CD4-positive, CD25-positive, alpha-beta regulatory T cell (primary cell): ENCODE data around the gene B4GALT2. TPM values are rescaled to one million over a fixed set of nuclear protein-coding genes. Genes with fewer than 3 reads are reported as not detected.

Source experiments
- ATAC-seq, 2 donors: fragments of 150-1000 bp; cut with Tn5 transposase; one replicate each; pipeline ENCODE4 v1.10.0; 2021; ENCODE audit warnings: low read depth in 2 of 2, moderate number of reproducible peaks in 2 of 2, moderate library complexity in 1 of 2
- DNase-seq, 3 donors: peaks; one replicate each; pipeline versions ENCODE4 v3.0.0 to v3.0.0-alpha.2; 2012 to 2022; ENCODE audit warnings: mixed read lengths in 1 of 3
- H3K27ac ChIP-seq: one replicate; pipeline ENCODE4 v1.7.0; 2013; ENCODE audit warnings: mild to moderate bottlenecking, low read length; ENCODE audit not compliant: insufficient read depth, poor library complexity, severe bottlenecking
- H3K27me3 ChIP-seq: one replicate; pipeline ENCODE4 v1.7.0; 2013; ENCODE audit warnings: low read length; ENCODE audit not compliant: control insufficient read depth, insufficient read depth
- H3K36me3 ChIP-seq: one replicate; pipeline ENCODE4 v1.7.0; 2013; ENCODE audit warnings: mild to moderate bottlenecking, low read length, moderate library complexity; ENCODE audit not compliant: control insufficient read depth, insufficient read depth
- H3K4me1 ChIP-seq: 2 replicates; pipeline ENCODE4 v1.7.0; 2013; ENCODE audit warnings: mild to moderate bottlenecking, low read length; ENCODE audit not compliant: insufficient read depth, control insufficient read depth, poor library complexity, severe bottlenecking
- H3K4me3 ChIP-seq: one replicate; pipeline ENCODE4 v1.7.0; 2013; ENCODE audit warnings: low read depth, mild to moderate bottlenecking, low read length, moderate library complexity
- H3K9me3 ChIP-seq, 2 experiments: 1 replicate in 1 of 2; 2 replicates in 1 of 2; pipeline ENCODE4 v1.7.0; 2013; ENCODE audit warnings: low read length in 2 of 2, mild to moderate bottlenecking in 1 of 2, moderate library complexity in 1 of 2; ENCODE audit not compliant: control insufficient read depth in 2 of 2
- H3K27ac Mint-ChIP-seq, 3 donors: one replicate each; pipeline ENCODE4 v1.8.0; 2020 to 2022; ENCODE audit warnings: mild to moderate bottlenecking in 3 of 3, mixed read lengths in 3 of 3, moderate library complexity in 2 of 3
- H3K27me3 Mint-ChIP-seq: one replicate; pipeline ENCODE4 v1.8.0; 2022; ENCODE audit warnings: mild to moderate bottlenecking, mixed read lengths
- H3K36me3 Mint-ChIP-seq: one replicate; pipeline ENCODE4 v1.8.0; 2020; ENCODE audit warnings: mixed read lengths
- H3K4me1 Mint-ChIP-seq, 4 donors: one replicate each; pipeline ENCODE4 v1.8.0; 2020 to 2022; ENCODE audit warnings: mixed read lengths in 4 of 4, mild to moderate bottlenecking in 1 of 4
- H3K4me3 Mint-ChIP-seq, 4 donors: one replicate each; pipeline ENCODE4 v1.8.0; 2020 to 2022; ENCODE audit warnings: mild to moderate bottlenecking in 4 of 4, mixed read lengths in 4 of 4, moderate library complexity in 3 of 4
- H3K9me3 Mint-ChIP-seq, 7 donors: one replicate each; pipeline ENCODE4 v1.8.0; 2020 to 2022; ENCODE audit warnings: mixed read lengths in 7 of 7, mild to moderate bottlenecking in 3 of 7, moderate library complexity in 2 of 7
- polyA plus RNA-seq, 4 donors: library from polyadenylated mRNA; unstranded; fragments of 300-500 nt; fragmentation: Illumina TruSeq; gene quantifications; one replicate each; pipeline ENCODE4 v1.2.3, GENCODE V29; 2021
- total RNA-seq: library from RNA; stranded (reverse); gene quantifications from one replicate; pipeline ENCODE4 v1.2.3, GENCODE V29; 2022

The B4GALT2 gene
- total RNA-seq (0.54 TPM), polyA plus RNA-seq (under 1 TPM; 0.20 to 0.86 (median 0.32) TPM)

- DNase-seq (peak in 1 of 3 donors; percentile 20), ATAC-seq (no peak)
- Histone ChIP-seq H3K9me3 (no peaks in the 10 kb centered on the region), H3K4me1 (peaks cover 42% of the 10 kb centered on the region), H3K27me3 (no peaks in the 10 kb centered on the region), H3K27ac (no peak within 1 kb of the TSS), H3K4me3 (peak within 1 kb of the TSS; percentile 37), H3K36me3 (peaks cover 20% of the 10 kb centered on the region)
- Mint-ChIP-seq H3K27me3 (no peaks in the 10 kb centered on the region), H3K4me1 (peaks cover 7 to 62% (median 31%) of the 10 kb centered on the region in 4 donors), H3K4me3 (peak within 1 kb of the TSS; percentile 90 to 93 (median 90)), H3K27ac (peak within 1 kb of the TSS; percentile 67 to 77 (median 76)), H3K36me3 (peaks cover 18% of the 10 kb centered on the region), H3K9me3 (peaks cover 0 to 1% (median 0%) of the 10 kb centered on the region in 7 donors)
Measured at GRCh38 chr1:43978551-43979260, at the start of gene B4GALT2. TSS of gene B4GALT2 (plus strand) at chr1:43979210. CDS start at chr1:43981161, 1,951 bp downstream.

- peak in 1 of 3 donors; percentile 37 for DNase-seq
- Histone ChIP-seq H3K9me3 (no peaks in the 10 kb centered on the region), H3K4me1 (peaks cover 12% of the 10 kb centered on the region)
Measured at GRCh38 chr1:43930168-43930948, 48.7 kb upstream of the B4GALT2 start.

GRCh38 chr1:43930949-43931275, 48.1 kb upstream of the B4GALT2 start:
- peaks cover 0 to 28% (median 10%) of the 10 kb centered on the region in 4 donors for H3K4me1 Mint-ChIP-seq
- H3K4me3 Mint-ChIP-seq = no peak overlapping the region
- Histone ChIP-seq H3K27me3 (peaks cover 10% of the 10 kb centered on the region), H3K4me3 (no peak overlapping the region), H3K36me3 (peaks cover 1% of the 10 kb centered on the region), H3K9me3 (no peaks in the 10 kb centered on the region), H3K4me1 (peaks cover 16% of the 10 kb centered on the region), H3K27ac (no peak overlapping the region)
- H3K9me3 Mint-ChIP-seq = no peaks in the 10 kb centered on the region
- H3K27ac Mint-ChIP-seq = no peak overlapping the region
- ATAC-seq (no peak), DNase-seq (no peak)
- peaks cover 30% of the 10 kb centered on the region for H3K27me3 Mint-ChIP-seq
- H3K36me3 Mint-ChIP-seq = peaks cover 2% of the 10 kb centered on the region

More at GRCh38 chr1:43930168-43930948, 48.7 kb upstream of the B4GALT2 start:
- Histone ChIP-seq H3K27ac (no peak overlapping the region), H3K27me3 (peaks cover 10% of the 10 kb centered on the region), H3K4me3 (no peak overlapping the region), H3K36me3 (peaks cover 3% of the 10 kb centered on the region)
- peak in 1 of 2 donors; percentile 32 for ATAC-seq
- H3K27ac Mint-ChIP-seq = no peak overlapping the region
- peak overlapping the region in 1 of 4 donors; percentile 58 for H3K4me3 Mint-ChIP-seq
- H3K4me1 Mint-ChIP-seq = peaks cover 0 to 23% (median 8%) of the 10 kb centered on the region in 4 donors
- peaks cover 8% of the 10 kb centered on the region for H3K36me3 Mint-ChIP-seq
- peaks cover 26% of the 10 kb centered on the region for H3K27me3 Mint-ChIP-seq
- H3K9me3 Mint-ChIP-seq = no peaks in the 10 kb centered on the region

- H3K36me3 ChIP-seq = no peaks in the 10 kb centered on the region
- no peaks in the 10 kb centered on the region for H3K9me3 ChIP-seq
- peaks cover 22% of the 10 kb centered on the region for H3K4me1 ChIP-seq
- ATAC-seq (no peak), DNase-seq (no peak)
- H3K27me3 ChIP-seq = peaks cover 10% of the 10 kb centered on the region
- Mint-ChIP-seq H3K4me3 (no peak overlapping the region), H3K4me1 (peaks cover 0 to 28% (median 11%) of the 10 kb centered on the region in 4 donors), H3K27me3 (peaks cover 34% of the 10 kb centered on the region), H3K36me3 (no peaks in the 10 kb centered on the region), H3K27ac (no peak overlapping the region), H3K9me3 (no peaks in the 10 kb centered on the region)
- no peak overlapping the region for H3K4me3 ChIP-seq
- H3K27ac ChIP-seq = no peak overlapping the region
Measured at GRCh38 chr1:43931711-43932660, 47.0 kb upstream of the B4GALT2 start.

DNA sequence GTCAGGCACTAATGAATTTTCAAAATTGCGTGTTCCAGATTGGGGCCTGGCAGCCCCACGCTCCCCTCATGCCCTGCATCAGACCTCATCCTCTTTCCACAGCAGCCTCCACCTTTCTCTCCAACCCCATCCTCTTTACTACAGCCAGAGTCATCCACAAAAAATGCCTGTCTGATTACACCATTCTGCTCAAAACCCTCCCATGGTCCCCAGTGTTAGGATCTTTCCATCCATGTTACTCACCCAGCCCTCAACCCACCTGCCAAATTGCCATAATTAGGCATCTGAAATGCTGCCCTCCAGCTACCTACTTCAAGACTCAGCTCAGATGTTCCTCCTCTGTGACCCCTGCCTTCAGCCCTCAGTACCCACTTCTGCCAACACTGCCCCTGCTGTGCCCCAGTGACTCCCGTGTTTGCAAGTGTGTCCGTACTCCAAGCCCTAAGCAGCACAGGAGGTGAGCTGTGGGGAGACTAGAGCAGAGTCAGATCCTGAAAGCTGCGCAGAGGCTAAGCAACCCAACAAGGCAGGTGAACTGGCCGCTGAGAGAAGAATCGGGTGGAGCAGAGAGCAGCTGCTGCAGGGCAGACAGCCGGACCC, 46.1 kb upstream of the B4GALT2 start:
- Mint-ChIP-seq H3K4me1 (peaks cover 0 to 28% (median 11%) of the 10 kb centered on the region in 4 donors), H3K4me3 (peak overlapping the region in 1 of 4 donors; percentile 13), H3K27ac (peak overlapping the region; percentile 27 to 54 (median 42)), H3K27me3 (peaks cover 34% of the 10 kb centered on the region), H3K9me3 (no peaks in the 10 kb centered on the region), H3K36me3 (no peaks in the 10 kb centered on the region)
- Histone ChIP-seq H3K27me3 (peaks cover 10% of the 10 kb centered on the region), H3K4me3 (no peak overlapping the region), H3K36me3 (no peaks in the 10 kb centered on the region), H3K9me3 (no peaks in the 10 kb centered on the region), H3K27ac (no peak overlapping the region), H3K4me1 (peaks cover 22% of the 10 kb centered on the region)
- DNase-seq = peak in 1 of 3 donors; percentile 14
- no peak for ATAC-seq

DNA sequence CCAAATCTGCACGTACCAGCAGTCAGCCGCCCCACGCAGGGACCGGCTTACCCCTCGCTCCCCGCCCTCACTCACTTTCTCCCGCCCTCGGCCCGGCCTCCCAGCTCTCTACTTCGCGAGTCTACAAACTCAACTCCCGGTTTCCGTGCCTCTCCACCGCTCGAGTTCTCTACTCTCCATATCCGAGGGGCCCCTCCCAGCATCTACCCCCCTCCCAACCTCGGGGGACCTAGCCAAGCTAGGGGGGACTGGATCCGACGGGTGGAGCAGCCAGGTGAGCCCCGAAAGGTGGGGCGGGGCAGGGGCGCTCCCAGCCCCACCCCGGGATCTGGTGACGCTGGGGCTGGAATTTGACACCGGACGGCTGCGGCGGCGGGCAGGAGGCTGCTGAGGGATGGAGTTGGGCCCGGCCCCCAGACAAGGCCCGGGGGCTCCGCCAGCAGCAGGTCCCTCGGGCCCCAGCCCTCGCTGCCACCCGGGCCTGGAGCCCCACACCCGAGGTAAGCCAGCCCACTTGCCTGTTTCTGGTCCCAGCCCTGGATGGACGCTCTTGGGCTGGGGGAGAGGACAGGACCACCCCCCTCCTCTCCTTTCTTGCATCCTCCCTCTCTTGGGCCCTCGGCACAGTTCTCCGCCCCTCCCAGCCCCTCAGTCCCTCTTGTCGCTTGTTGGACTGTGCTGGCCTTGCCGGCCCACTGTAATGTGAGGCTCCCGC, 45.5 kb upstream of the B4GALT2 start, which contains the start of gene ARTN:
Gene ARTN (plus strand): TSS at position 416 of the 715 bp plus-strand sequence. CDS start 1,856 bp downstream, outside the sequence.
- Mint-ChIP-seq H3K27me3 (peaks cover 34% of the 10 kb centered on the region), H3K4me1 (peaks cover 0 to 28% (median 12%) of the 10 kb centered on the region in 4 donors), H3K4me3 (peak within 1 kb of the TSS; percentile 13 to 66 (median 57)), H3K36me3 (peaks cover 4% of the 10 kb centered on the region), H3K9me3 (no peaks in the 10 kb centered on the region), H3K27ac (peak within 1 kb of the TSS; percentile 27 to 54 (median 42))
- H3K4me3 ChIP-seq = no peak within 1 kb of the TSS
- DNase-seq (no peak), ATAC-seq (no peak)
- H3K9me3 ChIP-seq = no peaks in the 10 kb centered on the region
- peaks cover 10% of the 10 kb centered on the region for H3K27me3 ChIP-seq
- peaks cover 22% of the 10 kb centered on the region for H3K4me1 ChIP-seq
- H3K36me3 ChIP-seq = no peaks in the 10 kb centered on the region
- H3K27ac ChIP-seq = no peak within 1 kb of the TSS
